HG02571 (cell line): ENCODE results near the gene SLC17A9.

ENCODE experiments used
- ATAC-seq: cut with Tn5 transposase; IDR thresholded peaks from one replicate; pipeline ENCODE4 v1.9.1; 2021; ENCODE audit warnings: mild to moderate bottlenecking, moderate library complexity; ENCODE audit not compliant: unreplicated experiment

SLC17A9 gene

GRCh38 chr20:63015147-63015661 lies 62.7 kb downstream of the SLC17A9 start:
- no peak for ATAC-seq

GRCh38 chr20:63015662-63016361 lies 63.3 kb downstream of the SLC17A9 start:
- no peak for ATAC-seq

- no peak for ATAC-seq
These were observed 64.1 kb downstream of the SLC17A9 start for GRCh38 chr20:63016514-63017075.

- no peak for ATAC-seq
These were observed 64.7 kb downstream of the SLC17A9 start for GRCh38 chr20:63017076-63017825.

- no peak for ATAC-seq
These were observed 65.4 kb downstream of the SLC17A9 start for GRCh38 chr20:63017826-63018411.
